ENCODE measurements around the gene CRYGC.
"Not testable (repeated sequence)": the region's sequence is repeated elsewhere in the genome, so short reads cannot be mapped to it uniquely, and the experiment has no call there.

The CRYGC gene

DNA sequence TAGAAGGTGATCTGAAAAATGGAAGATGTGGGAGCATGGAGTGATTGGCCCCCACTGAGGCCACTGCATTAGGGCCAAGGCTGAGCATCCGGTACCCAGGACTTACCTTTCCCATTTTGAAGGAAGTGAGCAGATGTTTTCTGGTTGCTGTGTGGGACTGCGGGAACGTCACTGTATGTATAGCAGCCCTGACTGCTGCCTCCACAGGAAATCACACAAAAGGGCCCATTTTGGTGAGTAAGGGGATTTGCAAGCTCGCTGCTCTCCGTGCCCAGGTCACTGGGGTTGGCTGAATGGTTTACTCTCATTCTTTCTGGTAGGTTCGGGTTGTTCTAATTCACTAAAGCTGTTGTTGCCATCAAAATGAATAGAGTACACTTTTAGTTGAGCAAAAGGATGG is 16.4 kb upstream of the CRYGC start, which contains the start of gene CRYGB:
Gene CRYGB (minus strand): TSS at position 153 of the 400 bp plus-strand sequence. CDS start 38 bp downstream, at position 115.
- Mint-ChIP-seq H3K36me3 (no peaks in the 10 kb centered on the region), H3K9me3 (peaks cover 5% of the 10 kb centered on the region), H3K27ac (no peak within 1 kb of the TSS), H3K27me3 (peaks cover 1% of the 10 kb centered on the region), H3K4me1 (no peaks in the 10 kb centered on the region), H3K4me3 (no peak within 1 kb of the TSS)

- no peak overlapping the region for H3K27ac Mint-ChIP-seq
- H3K36me3 Mint-ChIP-seq, result no peaks in the 10 kb centered on the region
- no peak overlapping the region for H3K4me3 Mint-ChIP-seq
- H3K9me3 Mint-ChIP-seq, result no peaks in the 10 kb centered on the region
- H3K4me1 Mint-ChIP-seq, result no peaks in the 10 kb centered on the region
- H3K27me3 Mint-ChIP-seq, result no peaks in the 10 kb centered on the region
Observed at GRCh38 chr2:208142925-208143799, 13.5 kb upstream of the CRYGC start.

DNA sequence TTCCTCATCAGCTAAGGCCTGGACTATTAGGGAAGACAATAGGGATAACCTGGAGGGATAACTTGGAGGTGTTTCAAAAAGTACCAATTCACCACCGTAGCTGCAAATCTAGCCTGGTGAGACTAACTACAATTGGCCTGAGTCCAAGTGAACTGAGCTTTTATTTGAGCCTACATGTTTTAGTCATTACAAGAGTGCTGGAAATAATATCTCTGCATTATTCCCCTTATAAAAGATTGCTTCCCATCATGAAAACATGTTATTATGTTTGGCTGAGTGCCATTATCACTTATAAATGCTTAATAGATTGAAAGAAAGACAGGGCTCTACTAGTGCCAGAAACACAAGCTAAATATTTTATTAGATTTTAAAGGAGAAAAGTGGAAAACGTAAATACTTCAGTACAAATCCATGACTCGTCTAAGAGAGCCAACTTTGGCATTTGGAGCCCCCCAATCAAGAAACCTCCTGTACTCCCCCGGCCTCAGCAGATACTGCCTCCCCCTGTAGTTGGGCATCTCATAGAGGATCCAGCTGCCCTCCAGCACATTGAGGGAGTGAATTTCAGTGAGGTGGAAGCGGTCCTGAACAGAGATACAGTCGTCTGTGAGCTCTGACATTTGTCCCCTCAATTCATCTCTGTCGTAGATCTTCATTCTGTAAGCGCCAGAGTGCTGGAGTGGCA is 12.8 kb upstream of the CRYGC start:
- Mint-ChIP-seq H3K36me3 (no peaks in the 10 kb centered on the region), H3K27me3 (no peaks in the 10 kb centered on the region), H3K27ac (no peak overlapping the region), H3K9me3 (no peaks in the 10 kb centered on the region), H3K4me1 (no peaks in the 10 kb centered on the region), H3K4me3 (no peak overlapping the region)

DNA sequence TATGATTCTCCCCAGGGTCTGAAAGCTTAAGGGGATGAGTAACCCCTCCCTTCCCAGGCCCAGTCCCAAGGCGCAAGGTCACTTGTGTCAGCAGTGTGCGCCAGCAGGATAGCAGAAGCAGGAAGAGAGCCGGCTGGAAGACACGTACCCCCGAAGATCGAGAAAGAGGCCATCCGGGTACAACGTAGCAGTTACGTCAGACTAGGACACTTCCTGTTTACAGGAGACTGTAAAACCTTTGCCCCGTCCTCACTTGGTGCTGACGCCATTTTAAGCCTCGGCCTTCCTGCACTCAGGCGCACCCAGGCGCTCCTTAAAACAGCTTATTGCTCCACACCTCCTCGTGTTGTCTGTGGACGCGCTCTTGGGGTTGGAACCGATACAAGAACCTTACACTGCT is 9.8 kb upstream of the CRYGC start:
- no peak overlapping the region for H3K4me3 Mint-ChIP-seq
- no peaks in the 10 kb centered on the region for H3K9me3 Mint-ChIP-seq
- no peaks in the 10 kb centered on the region for H3K36me3 Mint-ChIP-seq
- H3K27ac Mint-ChIP-seq, result no peak overlapping the region
- H3K27me3 Mint-ChIP-seq, result no peaks in the 10 kb centered on the region
- peaks cover 7% of the 10 kb centered on the region for H3K4me1 Mint-ChIP-seq

DNA sequence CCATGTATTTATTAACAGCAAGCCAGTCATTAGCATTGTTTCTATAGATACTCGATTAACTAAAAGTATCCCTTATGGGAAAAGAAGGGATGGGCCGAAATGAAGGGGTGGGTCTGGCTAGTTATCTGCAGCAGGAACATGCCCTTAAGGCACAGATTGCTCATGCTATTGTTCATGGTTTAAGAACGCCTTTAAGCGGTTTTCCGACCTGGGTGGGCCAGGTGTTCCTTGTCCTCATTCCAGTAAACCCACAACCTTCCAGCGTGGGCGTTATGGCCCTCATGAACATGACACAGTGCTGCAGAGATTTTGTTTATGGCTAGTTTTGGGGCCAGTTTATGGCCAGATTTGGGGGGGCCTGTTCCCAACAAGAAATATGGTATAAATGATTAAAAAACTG is 8.7 kb upstream of the CRYGC start:
- not testable (repeated sequence) for H3K27ac Mint-ChIP-seq

GRCh38 chr2:208136716-208137094 is 7.1 kb upstream of the CRYGC start:
- no peaks in the 10 kb centered on the region for H3K9me3 Mint-ChIP-seq
- H3K27ac Mint-ChIP-seq, result no peak overlapping the region
- no peaks in the 10 kb centered on the region for H3K36me3 Mint-ChIP-seq
- no peak overlapping the region for H3K4me3 Mint-ChIP-seq
- H3K4me1 Mint-ChIP-seq, result peaks cover 7% of the 10 kb centered on the region
- no peaks in the 10 kb centered on the region for H3K27me3 Mint-ChIP-seq

More for the DNA sequence above, 8.7 kb upstream of the CRYGC start:
- H3K9me3 Mint-ChIP-seq, H3K36me3 Mint-ChIP-seq, H3K27me3 Mint-ChIP-seq, H3K4me3 Mint-ChIP-seq, H3K4me1 Mint-ChIP-seq: not testable (repeated sequence)

DNA sequence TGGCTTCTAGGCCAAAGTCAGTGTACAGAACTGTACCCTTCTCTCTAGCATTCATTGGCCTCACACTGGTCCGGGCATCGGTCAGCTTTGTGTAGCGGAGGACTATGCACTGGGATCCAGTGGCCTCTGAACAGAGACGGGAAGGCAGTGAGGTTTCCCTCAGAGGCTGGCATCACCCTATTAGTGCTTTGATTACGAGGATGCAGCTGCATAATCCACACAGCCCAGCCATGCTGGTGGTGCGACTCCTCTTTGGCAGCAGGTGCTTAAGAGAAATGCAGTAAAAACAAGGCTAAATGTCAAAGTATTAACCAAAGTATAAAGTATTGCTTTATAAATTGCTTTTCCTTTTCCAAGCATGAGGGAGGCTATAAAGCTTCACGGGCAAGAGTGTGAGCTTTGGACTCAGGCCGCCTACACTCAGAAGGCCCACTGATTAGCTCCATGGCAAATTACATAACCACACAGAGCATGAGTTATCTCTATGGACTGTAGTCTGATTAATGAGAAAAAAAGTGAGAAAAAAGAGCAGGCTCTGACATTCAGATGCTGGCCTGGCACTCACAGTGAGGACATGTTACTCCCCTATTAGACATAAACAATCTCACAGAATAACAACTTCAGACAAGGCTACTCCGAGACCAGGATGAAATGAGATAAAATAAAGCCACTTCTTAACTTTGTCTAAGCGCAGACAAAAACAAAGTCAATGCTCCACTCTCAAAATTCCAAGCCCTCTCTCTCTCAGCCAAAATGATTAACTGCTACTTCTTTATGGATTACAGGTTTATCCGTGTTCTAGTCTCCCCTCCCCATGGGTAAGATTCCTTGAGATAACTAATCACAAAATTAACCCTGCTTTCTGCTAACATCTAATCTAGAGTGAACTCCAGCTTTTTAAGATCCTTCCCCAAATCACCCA is 6.4 kb upstream of the CRYGC start:
- Mint-ChIP-seq H3K9me3 (no peaks in the 10 kb centered on the region), H3K27ac (no peak overlapping the region), H3K27me3 (no peaks in the 10 kb centered on the region), H3K4me1 (peaks cover 7% of the 10 kb centered on the region), H3K36me3 (no peaks in the 10 kb centered on the region), H3K4me3 (no peak overlapping the region)

- Mint-ChIP-seq H3K36me3 (no peaks in the 10 kb centered on the region), H3K27ac (no peak overlapping the region), H3K4me1 (peaks cover 7% of the 10 kb centered on the region), H3K27me3 (no peaks in the 10 kb centered on the region), H3K4me3 (no peak overlapping the region), H3K9me3 (no peaks in the 10 kb centered on the region)
Observed at GRCh38 chr2:208134928-208135586, 5.4 kb upstream of the CRYGC start.

- Mint-ChIP-seq H3K4me3 (no peak overlapping the region), H3K4me1 (peaks cover 7% of the 10 kb centered on the region), H3K27ac (no peak overlapping the region), H3K9me3 (peaks cover 4% of the 10 kb centered on the region), H3K36me3 (no peaks in the 10 kb centered on the region), H3K27me3 (peaks cover 8% of the 10 kb centered on the region)
Observed at GRCh38 chr2:208130712-208131110, 1.1 kb upstream of the CRYGC start.

- H3K27me3 Mint-ChIP-seq, result peaks cover 25% of the 10 kb centered on the region
- H3K36me3 Mint-ChIP-seq, result no peaks in the 10 kb centered on the region
- H3K4me3 Mint-ChIP-seq, result no peak overlapping the region
- no peak overlapping the region for H3K27ac Mint-ChIP-seq
- H3K9me3 Mint-ChIP-seq, result peaks cover 4% of the 10 kb centered on the region
- peaks cover 10% of the 10 kb centered on the region for H3K4me1 Mint-ChIP-seq
Observed at GRCh38 chr2:208128136-208128535, 1.5 kb downstream of the CRYGC start.

DNA sequence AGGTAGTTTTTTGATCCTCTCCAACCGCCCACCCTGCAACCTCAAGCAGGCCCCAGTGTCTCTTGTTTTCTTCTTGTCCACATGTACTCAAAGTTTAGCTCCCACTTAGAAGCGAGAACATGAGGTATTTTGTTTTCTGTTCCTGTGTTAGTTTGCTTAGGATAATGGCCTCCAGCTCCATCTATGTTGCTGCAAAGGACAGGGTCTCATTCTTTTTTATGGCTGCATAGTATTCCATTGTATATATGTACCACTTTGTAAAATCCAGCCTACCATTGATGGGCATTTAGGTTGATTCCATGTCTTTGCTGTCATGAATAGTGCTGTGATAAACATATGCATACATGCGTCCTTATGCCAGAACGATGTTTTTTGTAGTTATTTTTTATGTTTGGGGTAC is 2.5 kb downstream of the CRYGC start:
- no peak overlapping the region for H3K4me3 Mint-ChIP-seq
- peaks cover 4% of the 10 kb centered on the region for H3K9me3 Mint-ChIP-seq
- no peaks in the 10 kb centered on the region for H3K36me3 Mint-ChIP-seq
- H3K4me1 Mint-ChIP-seq, result peaks cover 10% of the 10 kb centered on the region
- H3K27ac Mint-ChIP-seq, result no peak overlapping the region
- peaks cover 25% of the 10 kb centered on the region for H3K27me3 Mint-ChIP-seq

DNA sequence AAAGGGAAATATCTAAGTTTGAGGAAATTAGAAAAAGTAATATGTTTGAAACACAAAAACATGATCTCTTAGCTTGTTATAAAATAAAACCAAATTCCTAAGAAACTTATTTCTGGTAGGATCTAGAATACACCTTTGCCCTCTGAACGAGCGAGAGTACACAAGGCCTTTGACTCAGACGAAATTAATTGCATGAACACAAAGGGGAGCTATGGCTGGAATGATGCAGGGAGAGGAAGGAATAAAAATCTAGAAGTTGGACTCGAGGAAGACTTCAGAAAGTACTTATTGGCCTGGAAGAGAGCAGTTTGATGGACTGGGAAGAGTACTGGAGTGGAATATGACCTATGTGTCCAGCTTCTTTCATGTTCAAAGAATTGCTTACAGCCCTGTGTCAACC is 4.4 kb downstream of the CRYGC start:
- Mint-ChIP-seq H3K9me3 (peaks cover 4% of the 10 kb centered on the region), H3K4me1 (peaks cover 10% of the 10 kb centered on the region), H3K27me3 (peaks cover 27% of the 10 kb centered on the region), H3K36me3 (no peaks in the 10 kb centered on the region), H3K4me3 (no peak overlapping the region), H3K27ac (no peak overlapping the region)

DNA sequence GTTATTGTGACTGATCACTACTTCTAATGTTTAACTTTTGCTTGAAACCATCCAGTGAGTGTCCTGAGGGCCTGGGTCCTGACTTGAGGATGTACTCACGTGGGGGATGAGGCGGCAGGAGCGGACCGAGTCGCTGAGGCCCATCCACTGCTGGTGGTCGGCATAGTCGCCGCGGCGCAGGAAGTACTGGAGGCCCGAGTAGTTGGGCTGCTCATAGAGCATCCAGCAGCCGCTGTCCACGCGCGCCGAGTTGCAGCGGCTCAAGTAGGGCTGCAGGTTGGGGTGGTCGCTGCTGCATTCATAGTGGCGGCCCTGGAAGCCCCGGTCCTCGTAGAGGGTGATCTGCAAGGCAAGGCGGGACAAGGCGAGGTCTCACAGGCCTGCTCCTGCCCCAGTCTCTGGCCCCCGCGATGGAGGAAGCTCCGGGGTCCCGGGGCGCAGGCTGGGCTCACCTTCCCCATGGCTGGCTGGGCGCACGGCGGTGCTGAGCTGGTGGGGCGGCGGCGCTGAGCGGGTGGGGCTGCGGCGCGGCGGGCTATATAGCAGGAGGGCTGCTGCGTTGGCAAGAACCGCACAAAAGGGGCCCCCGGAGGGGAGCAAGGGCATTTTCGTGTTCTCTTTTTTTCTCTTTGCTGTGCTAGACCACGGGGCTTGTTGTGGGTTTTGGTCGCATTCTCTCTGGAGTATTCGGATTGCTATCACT is 5.5 kb downstream of the CRYGC start, which contains the start of gene CRYGD:
Gene CRYGD (minus strand): TSS at position 512 of the 703 bp plus-strand sequence. CDS start 51 bp downstream, at position 461.
- H3K4me3 Mint-ChIP-seq, result peak within 1 kb of the TSS; percentile 51
- H3K9me3 Mint-ChIP-seq, H3K27ac Mint-ChIP-seq, H3K4me1 Mint-ChIP-seq, H3K36me3 Mint-ChIP-seq: not testable (repeated sequence)
- H3K27me3 Mint-ChIP-seq, result peaks cover 27% of the 10 kb centered on the region

- Mint-ChIP-seq H3K36me3 (no peaks in the 10 kb centered on the region), H3K4me3 (no peak overlapping the region), H3K27me3 (peaks cover 24% of the 10 kb centered on the region), H3K4me1 (peaks cover 10% of the 10 kb centered on the region), H3K27ac (no peak overlapping the region), H3K9me3 (peaks cover 3% of the 10 kb centered on the region)
Observed at GRCh38 chr2:208122248-208122647, 7.4 kb downstream of the CRYGC start.
